Trophoblast cell (in vitro differentiated cells and primary cell): ENCODE results near the gene CALML4.

Source experiments
- DNase-seq, 2 donors: peaks; one replicate each; pipeline ENCODE4 v3.0.0-alpha.2; 2016
- H2AFZ ChIP-seq: 2 replicates; pipeline ENCODE4 v1.6.1; 2013; ENCODE audit warnings: low read length, moderate library complexity, mild to moderate bottlenecking; ENCODE audit not compliant: insufficient read depth, poor library complexity
- H2AK5ac ChIP-seq: 2 replicates; pipeline ENCODE4 v1.6.1; 2013; ENCODE audit warnings: mild to moderate bottlenecking, low read length
- H2BK120ac ChIP-seq: 2 replicates; pipeline ENCODE4 v1.6.1; 2013; ENCODE audit warnings: low read length, mild to moderate bottlenecking, moderate library complexity; ENCODE audit not compliant: insufficient read depth, poor library complexity
- H2BK12ac ChIP-seq: 2 replicates; pipeline ENCODE4 v1.6.1; 2013; ENCODE audit warnings: mild to moderate bottlenecking, low read length, moderate library complexity
- H2BK5ac ChIP-seq: 2 replicates; pipeline ENCODE4 v1.6.1; 2013; ENCODE audit warnings: low read length, low read depth, moderate library complexity, mild to moderate bottlenecking; ENCODE audit not compliant: poor library complexity
- H3K14ac ChIP-seq: 2 replicates; pipeline ENCODE4 v1.6.1; 2013; ENCODE audit warnings: mild to moderate bottlenecking, low read length
- H3K18ac ChIP-seq: 2 replicates; pipeline ENCODE4 v1.6.1; 2013; ENCODE audit warnings: mild to moderate bottlenecking, low read length
- H3K23ac ChIP-seq: 2 replicates; pipeline ENCODE4 v1.6.1; 2013; ENCODE audit warnings: low read length
- H3K27ac ChIP-seq: 2 replicates; pipeline ENCODE4 v1.5.1; 2013; ENCODE audit warnings: low read depth, mild to moderate bottlenecking, inconsistent platforms, low read length, moderate library complexity
- H3K27me3 ChIP-seq: 2 replicates; pipeline ENCODE4 v1.6.1; 2013; ENCODE audit warnings: inconsistent platforms, mild to moderate bottlenecking, low read length, moderate library complexity; ENCODE audit not compliant: insufficient read depth
- H3K36me3 ChIP-seq, 2 experiments: 1 replicate in 1 of 2; 2 replicates in 1 of 2; pipeline ENCODE4 v1.6.1; 2013; ENCODE audit warnings: low read length in 2 of 2, mild to moderate bottlenecking in 2 of 2, moderate library complexity in 1 of 2; ENCODE audit not compliant: insufficient read depth in 2 of 2, control insufficient read depth in 1 of 2
- H3K4ac ChIP-seq: 2 replicates; pipeline ENCODE4 v1.6.1; 2013; ENCODE audit warnings: low read depth, mild to moderate bottlenecking, low read length, moderate library complexity
- H3K4me1 ChIP-seq, 2 experiments: 1 replicate in 1 of 2; 2 replicates in 1 of 2; pipeline ENCODE4 v1.6.1; 2013; ENCODE audit warnings: low read length in 2 of 2, mild to moderate bottlenecking in 2 of 2, moderate library complexity in 1 of 2; ENCODE audit not compliant: insufficient read depth in 2 of 2, control insufficient read depth in 1 of 2
- H3K4me2 ChIP-seq: 2 replicates; pipeline ENCODE4 v1.6.1; 2013; ENCODE audit warnings: inconsistent platforms, mild to moderate bottlenecking, low read length, moderate library complexity
- H3K4me3 ChIP-seq: 2 replicates; pipeline ENCODE4 v1.5.1; 2013; ENCODE audit warnings: mild to moderate bottlenecking, low read depth, low read length, inconsistent platforms
- H3K79me1 ChIP-seq: one replicate; pipeline ENCODE4 v1.6.1; 2013; ENCODE audit warnings: low read length
- H3K79me2 ChIP-seq: 2 replicates; pipeline ENCODE4 v1.6.1; 2013; ENCODE audit warnings: low read length, mild to moderate bottlenecking; ENCODE audit not compliant: control insufficient read depth, insufficient read depth, poor library complexity
- H3K9ac ChIP-seq: 2 replicates; pipeline ENCODE4 v1.6.1; 2013; ENCODE audit warnings: mild to moderate bottlenecking, low read length
- H3K9me3 ChIP-seq: 2 replicates; pipeline ENCODE4 v1.6.1; 2013; ENCODE audit warnings: low read depth, mild to moderate bottlenecking, control low read depth, inconsistent platforms, low read length; ENCODE audit not compliant: insufficient read depth
- H4K12ac ChIP-seq: 2 replicates; pipeline ENCODE4 v1.6.1; 2013; ENCODE audit warnings: low read depth, mild to moderate bottlenecking, low read length, moderate library complexity
- H4K8ac ChIP-seq: 2 replicates; pipeline ENCODE4 v1.6.1; 2013; ENCODE audit warnings: low read depth, mild to moderate bottlenecking, low read length, moderate library complexity
- H4K91ac ChIP-seq: one replicate; pipeline ENCODE4 v1.6.1; 2013; ENCODE audit warnings: low read depth, mild to moderate bottlenecking, low read length, moderate library complexity
- WGBS: extraction: QIAGEN DNeasy Blood & Tissue Kit; methylation state at CpG from one replicate; pipeline ENCODE4 v1.1.7; 2013; ENCODE audit warnings: missing lambda C conversion rate; ENCODE audit not compliant: insufficient read length, insufficient coverage; ENCODE audit errors: extremely low coverage; 5-methylcytosine and 5-hydroxymethylcytosine counted together

The CALML4 gene

DNA sequence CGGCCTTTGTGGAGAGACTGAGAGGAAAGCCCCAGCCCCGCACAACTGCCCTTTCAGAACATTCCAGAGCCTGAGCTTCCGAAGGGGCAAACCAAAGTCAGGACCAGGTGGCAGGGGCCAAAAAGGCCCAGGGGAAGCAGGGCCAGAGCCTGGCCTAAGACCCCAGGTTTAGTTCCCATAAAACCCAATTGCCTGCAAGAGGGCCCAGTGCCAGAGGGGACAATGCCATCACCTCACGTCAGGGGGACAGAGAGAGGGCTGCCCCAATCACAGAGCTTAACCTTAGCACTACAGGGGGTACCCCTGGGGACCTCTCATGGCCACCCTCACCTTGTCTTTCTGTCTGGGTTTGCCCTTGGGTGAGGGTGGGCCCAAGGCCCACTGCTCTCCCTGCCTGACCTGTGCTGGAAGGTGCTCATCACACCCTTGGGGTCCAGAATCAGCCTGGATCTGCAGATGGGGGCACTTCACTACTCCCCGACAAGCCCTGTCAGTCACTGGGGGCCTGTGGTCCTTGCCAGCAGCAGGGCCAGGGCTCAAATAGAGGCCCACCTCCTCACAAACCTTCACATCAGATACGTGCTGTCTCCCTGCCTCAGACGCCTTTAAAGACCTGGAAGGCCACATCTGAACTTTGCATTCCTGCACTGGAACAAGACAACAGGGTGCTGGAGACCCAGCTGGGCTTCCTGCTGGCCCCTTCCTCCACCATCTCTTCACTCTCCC is 3.8 kb downstream of the CALML4 start:
- no CpG with 5 or more reads among the region's 7 CpGs for WGBS
- H3K4me1 ChIP-seq = peaks cover 0 to 8% of the 10 kb centered on the region in 2 experiments
- H3K4me3 ChIP-seq = no peak overlapping the region

DNA sequence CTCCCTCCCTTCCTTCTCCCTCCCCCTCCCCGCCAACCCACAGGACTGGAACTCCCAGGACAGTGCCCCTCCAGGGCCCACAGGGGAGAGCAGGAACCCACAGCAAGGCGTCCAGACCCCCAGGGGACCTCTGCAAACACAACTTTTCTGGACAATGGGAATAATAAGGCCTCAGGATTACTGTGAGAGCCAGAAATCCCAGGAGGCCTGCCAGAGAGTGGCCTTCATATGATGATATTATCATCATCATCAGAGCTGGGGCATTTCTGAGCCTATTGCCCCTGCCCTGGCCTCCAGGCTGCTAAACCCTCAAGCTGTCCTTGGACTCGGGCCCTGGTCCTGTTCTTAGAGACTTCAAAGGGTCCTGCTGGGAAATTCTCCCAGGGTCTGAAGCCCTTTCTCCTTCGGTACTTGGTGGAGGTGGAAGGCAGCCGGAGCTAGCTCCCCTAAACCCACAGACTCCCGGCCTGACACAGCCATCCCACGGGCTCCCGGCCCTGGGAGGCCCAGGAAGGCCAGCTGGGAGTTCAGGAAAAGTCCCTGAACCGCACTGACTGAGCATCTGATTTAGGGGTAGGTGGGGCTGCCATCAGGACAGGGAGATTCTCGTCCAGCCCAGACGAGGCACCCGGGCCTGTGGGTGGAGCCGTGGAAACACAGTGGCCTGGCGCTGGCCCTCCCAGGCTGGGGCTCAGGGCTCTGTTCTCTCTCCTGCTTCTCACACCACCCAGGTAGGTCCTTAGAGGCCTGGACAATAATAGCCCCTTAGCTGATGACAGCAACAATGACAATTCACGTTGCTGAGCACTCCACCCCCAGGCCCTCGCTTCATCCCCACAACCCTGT is 4.9 kb downstream of the CALML4 start:
- Histone ChIP-seq H3K27me3 (no peaks in the 10 kb centered on the region), H4K8ac (no peak overlapping the region), H3K4me3 (no peak overlapping the region), H3K4ac (no peak overlapping the region), H3K23ac (no peak overlapping the region), H3K9me3 (peaks cover 4% of the 10 kb centered on the region), H2BK12ac (no peak overlapping the region), H4K12ac (no peak overlapping the region), H2BK120ac (no peak overlapping the region), H3K18ac (no peak overlapping the region), H2AFZ (no peak overlapping the region), H3K4me2 (no peak overlapping the region), H3K79me1 (no peaks in the 10 kb centered on the region), H3K9ac (no peak overlapping the region), H2AK5ac (no peak overlapping the region), H3K27ac (no peak overlapping the region), H3K14ac (no peak overlapping the region), H4K91ac (no peak overlapping the region), H2BK5ac (no peak overlapping the region), H3K4me1 (peaks cover 0 to 8% of the 10 kb centered on the region in 2 experiments), H3K36me3 (peaks cover 3 to 15% of the 10 kb centered on the region in 2 experiments), H3K79me2 (no peaks in the 10 kb centered on the region)
- DNase-seq = no peak
- no CpG with 5 or more reads among the region's 16 CpGs for WGBS

More for the DNA sequence above, 3.8 kb downstream of the CALML4 start:
- H2AFZ ChIP-seq = no peak overlapping the region
- no peak overlapping the region for H3K23ac ChIP-seq
- no peak overlapping the region for H4K91ac ChIP-seq
- H3K14ac ChIP-seq = no peak overlapping the region
- H3K27ac ChIP-seq = no peak overlapping the region
- peaks cover 3 to 13% of the 10 kb centered on the region in 2 experiments for H3K36me3 ChIP-seq
- no peak for DNase-seq
- no peaks in the 10 kb centered on the region for H3K27me3 ChIP-seq
- no peaks in the 10 kb centered on the region for H3K79me1 ChIP-seq
- H2BK12ac ChIP-seq = no peak overlapping the region
- no peak overlapping the region for H3K4me2 ChIP-seq
- no peak overlapping the region for H3K18ac ChIP-seq
- H3K4ac ChIP-seq = no peak overlapping the region
- H4K12ac ChIP-seq = no peak overlapping the region
- no peak overlapping the region for H4K8ac ChIP-seq
- H3K9me3 ChIP-seq = peaks cover 4% of the 10 kb centered on the region
- H2AK5ac ChIP-seq = no peak overlapping the region
- no peak overlapping the region for H3K9ac ChIP-seq
- no peak overlapping the region for H2BK120ac ChIP-seq
- H2BK5ac ChIP-seq = no peak overlapping the region
- no peaks in the 10 kb centered on the region for H3K79me2 ChIP-seq

GRCh38 chr15:68199340-68199739 is 5.8 kb downstream of the CALML4 start:
- Histone ChIP-seq H3K79me2 (no peaks in the 10 kb centered on the region), H2BK120ac (no peak overlapping the region), H3K23ac (no peak overlapping the region), H3K9me3 (peaks cover 4% of the 10 kb centered on the region), H4K91ac (no peak overlapping the region), H3K79me1 (no peaks in the 10 kb centered on the region), H3K9ac (no peak overlapping the region), H2AK5ac (no peak overlapping the region), H3K27me3 (no peaks in the 10 kb centered on the region), H4K12ac (no peak overlapping the region), H3K14ac (no peak overlapping the region), H3K27ac (no peak overlapping the region), H2BK12ac (no peak overlapping the region), H2BK5ac (no peak overlapping the region), H3K36me3 (peaks cover 3 to 15% of the 10 kb centered on the region in 2 experiments), H2AFZ (no peak overlapping the region), H3K4ac (no peak overlapping the region), H4K8ac (no peak overlapping the region), H3K4me1 (peaks cover 0 to 5% of the 10 kb centered on the region in 2 experiments), H3K4me3 (no peak overlapping the region), H3K4me2 (no peak overlapping the region), H3K18ac (no peak overlapping the region)
- DNase-seq = no peak
- WGBS = no CpG with 5 or more reads among the region's 11 CpGs

DNA sequence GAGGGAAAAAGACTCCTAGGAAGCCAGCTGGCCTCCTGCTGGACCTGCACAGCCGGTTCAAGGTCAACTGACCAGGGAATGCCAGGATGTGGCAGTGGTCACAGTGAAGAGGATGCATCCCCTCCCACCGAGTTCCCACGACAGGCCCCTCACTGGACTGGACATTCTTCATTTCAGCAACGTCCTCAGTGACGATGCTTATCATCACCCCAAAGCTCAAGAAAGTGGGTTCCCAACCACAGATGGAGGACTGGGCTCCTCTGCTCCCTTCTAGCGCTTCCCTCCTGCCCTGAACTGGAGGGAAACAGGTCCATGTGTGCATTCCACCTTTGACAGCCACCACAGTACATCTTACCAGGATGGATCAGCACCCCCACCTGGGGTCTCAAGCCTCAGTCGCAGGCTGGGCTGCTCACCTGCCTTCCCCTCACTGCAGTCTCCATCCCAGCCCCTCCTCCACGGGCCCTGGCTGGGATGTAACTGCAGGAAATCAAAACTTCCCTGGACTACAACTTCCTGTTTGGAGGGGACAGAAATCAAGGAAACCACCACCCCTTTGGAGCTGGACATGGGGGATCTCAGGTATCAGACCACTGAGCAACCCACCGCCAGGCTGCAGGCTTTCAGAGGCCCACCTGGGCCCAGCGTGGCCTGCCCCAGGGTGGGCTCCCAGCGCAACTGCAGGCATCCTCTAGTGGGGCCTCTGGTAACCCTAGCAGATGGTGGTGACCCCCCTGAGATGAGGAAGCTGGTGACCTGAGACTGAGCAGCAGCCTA is 7.3 kb downstream of the CALML4 start:
- no peak overlapping the region for H2BK120ac ChIP-seq
- no peak overlapping the region for H2BK12ac ChIP-seq
- peaks cover 8 to 28% of the 10 kb centered on the region in 2 experiments for H3K36me3 ChIP-seq
- no peak overlapping the region for H4K12ac ChIP-seq
- no peak overlapping the region for H3K18ac ChIP-seq
- no peak overlapping the region for H2AFZ ChIP-seq
- no peak overlapping the region for H4K91ac ChIP-seq
- peaks cover 4% of the 10 kb centered on the region for H3K9me3 ChIP-seq
- no peak overlapping the region for H3K9ac ChIP-seq
- no peaks in the 10 kb centered on the region for H3K27me3 ChIP-seq
- no peak overlapping the region for H3K14ac ChIP-seq
- H3K79me1 ChIP-seq = no peaks in the 10 kb centered on the region
- H3K4me3 ChIP-seq = no peak overlapping the region
- H4K8ac ChIP-seq = no peak overlapping the region
- H3K4me2 ChIP-seq = no peak overlapping the region
- WGBS = no CpG with 5 or more reads among the region's 11 CpGs
- H3K79me2 ChIP-seq = no peaks in the 10 kb centered on the region
- no peak overlapping the region for H2AK5ac ChIP-seq
- DNase-seq = no peak
- H3K23ac ChIP-seq = no peak overlapping the region
- H3K4me1 ChIP-seq = peaks cover 0 to 5% of the 10 kb centered on the region in 2 experiments
- no peak overlapping the region for H3K4ac ChIP-seq
- H2BK5ac ChIP-seq = no peak overlapping the region
- H3K27ac ChIP-seq = no peak overlapping the region
